Myocyte (in vitro differentiated cells): ENCODE results near the gene SCN3B. TPM values are rescaled to one million over a fixed set of nuclear protein-coding genes. Genes with fewer than 3 reads are reported as not detected.
"Not testable (repeated sequence)": the region's sequence is repeated elsewhere in the genome, so short reads cannot be mapped to it uniquely, and the experiment has no call there.

Experiments used
- DNase-seq: peaks from one replicate; pipeline ENCODE4 v3.0.0-alpha.2; 2012; ENCODE audit warnings: low read depth
- polyA plus RNA-seq: library from polyadenylated mRNA; unstranded; fragments of >200 nt; gene quantifications from one replicate; pipeline ENCODE4 v1.2.1, GENCODE V29; 2012; ENCODE audit warnings: missing spikeins
- total RNA-seq: library from RNA; depleted of rRNA; stranded (reverse); fragments of >200 nt; gene quantifications from 2 replicates; pipeline ENCODE4 v1.2.3, GENCODE V29; 2014

The SCN3B gene
- total RNA-seq: 0.32 and 0.99 TPM in 2 replicates
- polyA plus RNA-seq: 0.26 TPM

DNA sequence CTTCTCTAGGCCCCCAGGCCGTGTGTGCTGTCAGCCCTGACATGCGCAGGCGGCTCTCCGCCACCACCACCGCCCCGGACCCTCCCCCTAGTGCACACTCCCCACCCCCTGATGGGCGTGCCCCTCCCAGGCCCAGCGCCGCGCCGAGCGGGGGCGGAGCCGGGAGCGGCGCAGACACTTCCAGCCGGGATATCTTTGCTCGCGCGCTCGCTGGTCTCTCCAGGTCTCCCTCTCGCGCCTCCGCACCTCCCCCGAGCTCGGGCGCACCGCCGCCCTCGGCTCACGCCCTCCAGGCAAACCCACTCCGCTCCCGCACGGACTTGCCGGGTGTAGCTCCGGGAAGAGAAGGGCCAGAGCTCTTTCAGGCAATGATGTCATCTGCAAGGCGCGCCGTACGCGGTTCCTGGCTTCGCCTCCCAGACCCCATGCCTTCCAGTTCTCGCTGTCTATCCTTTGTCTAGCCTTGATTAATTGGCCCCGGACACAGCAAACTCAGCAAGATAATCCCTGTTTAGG, at the start of gene SCN3B:
Gene SCN3B (minus strand): TSS at position 59 of the 516 bp plus-strand sequence. CDS start 823 bp downstream, outside the sequence.
- DNase-seq: peak; percentile 70

DNA sequence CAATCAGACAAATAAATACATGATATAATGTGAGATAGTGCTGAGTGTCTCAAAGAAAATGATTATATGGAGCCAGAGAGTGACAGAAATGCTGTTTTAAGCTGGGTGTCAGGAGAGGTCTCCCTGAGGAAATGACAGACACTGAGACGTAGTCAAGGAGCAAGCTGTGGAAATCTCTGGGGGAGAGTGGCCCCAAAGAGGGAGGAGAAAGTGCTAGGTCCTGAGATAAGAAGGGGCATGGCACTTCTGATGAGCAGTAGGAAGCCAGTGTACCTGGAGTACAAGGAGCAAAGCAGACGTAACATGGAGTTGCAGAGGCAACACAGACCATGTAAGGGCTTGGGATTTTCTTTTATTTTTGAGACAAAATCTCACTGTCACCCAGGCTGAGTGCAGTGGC, 48.3 kb upstream of the SCN3B start:
- no peak for DNase-seq

DNA sequence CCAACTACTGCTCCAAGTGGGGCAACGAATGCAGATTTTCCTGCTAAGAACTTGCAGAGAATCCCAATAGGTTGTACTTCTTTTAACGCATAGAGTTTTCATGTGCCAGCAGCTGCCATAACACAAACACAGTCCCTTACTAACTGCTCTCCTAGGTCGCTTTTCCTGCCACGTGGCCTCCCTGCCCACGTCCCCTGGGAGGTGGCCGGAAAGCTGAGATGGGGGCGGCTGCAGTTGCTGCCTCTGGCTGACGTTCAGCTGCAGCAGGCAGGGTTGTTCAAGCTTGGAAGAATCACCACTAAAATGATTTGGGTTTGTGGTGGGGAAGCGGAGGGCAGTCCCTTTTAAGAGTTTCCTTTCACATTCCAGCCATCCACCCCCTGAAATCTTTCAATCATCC, 47.7 kb upstream of the SCN3B start:
- DNase-seq: peak; percentile 79

DNA sequence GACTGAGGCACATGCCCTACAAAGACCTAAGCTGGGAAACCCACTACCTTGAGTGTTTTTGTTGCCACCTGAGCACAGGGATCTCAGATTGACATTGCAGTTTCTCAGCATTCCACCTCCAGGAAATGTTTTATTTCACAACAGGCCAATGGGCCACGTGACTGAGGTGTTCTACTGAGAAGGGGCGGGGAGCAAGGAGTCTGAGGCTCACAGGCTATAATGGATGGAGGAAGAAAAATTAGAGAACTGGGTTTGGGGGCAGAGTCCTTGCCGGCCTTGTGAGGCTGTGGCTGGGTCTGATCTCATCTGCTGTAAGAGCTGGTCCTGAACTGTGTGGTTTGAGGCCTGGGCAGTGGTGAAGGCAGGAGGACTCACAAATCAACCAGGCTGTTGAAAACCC, 46.3 kb upstream of the SCN3B start:
- peak; percentile 44 for DNase-seq

- DNase-seq: no peak
Measured at GRCh38 chr11:123698546-123699127, 44.2 kb upstream of the SCN3B start.

- DNase-seq: no peak
Measured at GRCh38 chr11:123696183-123696582, 41.8 kb upstream of the SCN3B start.

DNA sequence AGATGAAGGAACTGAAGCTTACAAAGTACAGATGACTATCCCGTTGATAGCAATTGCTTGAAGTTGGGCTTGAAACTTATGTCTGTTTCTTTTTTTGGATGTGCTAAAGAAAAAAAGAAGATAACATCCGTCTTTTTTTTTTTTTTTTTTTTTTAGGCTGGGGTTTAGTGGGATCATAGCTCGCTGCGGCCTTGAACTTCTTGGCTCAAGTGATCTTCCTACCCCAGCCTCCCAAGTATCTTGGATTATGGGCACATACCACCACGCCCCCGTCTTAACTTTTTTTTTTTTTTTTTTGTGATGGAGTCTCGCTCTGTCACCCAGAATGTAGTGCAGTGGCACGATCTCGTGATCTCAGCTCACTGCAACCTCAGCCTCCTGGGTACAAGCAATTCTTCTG, 40.8 kb upstream of the SCN3B start:
- no peak for DNase-seq

DNA sequence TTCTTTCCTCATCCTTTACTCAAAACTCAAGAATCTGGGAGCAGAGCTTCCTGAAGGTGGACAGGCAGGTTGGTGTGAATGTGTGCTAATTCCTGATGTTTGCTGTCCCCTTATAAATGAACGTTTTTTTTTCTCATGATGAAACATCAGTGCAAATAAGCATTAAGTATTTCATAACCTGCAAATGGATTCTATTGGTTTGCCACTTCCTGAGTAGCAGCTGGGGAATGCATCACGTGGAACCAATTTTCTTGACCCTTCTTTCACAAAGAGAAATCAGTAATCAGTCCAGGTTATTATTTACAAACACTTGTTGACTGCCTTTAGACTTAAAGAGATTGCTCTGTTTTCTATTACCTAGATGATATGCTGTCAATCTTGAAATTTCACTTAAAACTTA, 40.1 kb upstream of the SCN3B start:
- no peak for DNase-seq

DNA sequence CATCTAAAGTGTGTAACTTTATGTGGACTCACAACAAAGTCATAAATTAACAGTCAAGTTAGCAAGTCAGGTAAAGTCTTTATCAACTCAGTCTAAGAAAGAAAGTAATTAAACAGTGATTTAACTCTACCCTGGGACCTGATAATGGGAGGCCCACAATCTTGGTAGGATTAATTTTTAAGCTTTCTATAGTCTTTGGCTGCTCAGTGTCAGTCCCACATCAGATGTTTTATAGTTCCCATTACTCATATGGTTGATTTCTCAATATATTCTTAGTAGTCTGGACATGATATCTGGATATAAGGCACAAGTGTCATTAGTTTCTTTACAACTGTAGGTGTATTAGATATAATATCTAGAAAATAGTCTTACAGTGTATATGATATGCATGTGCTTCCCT, 38.5 kb upstream of the SCN3B start:
- DNase-seq: no peak

GRCh38 chr11:123690485-123690884, 36.1 kb upstream of the SCN3B start:
- DNase-seq: peak; percentile 25

GRCh38 chr11:123684601-123685000, 30.2 kb upstream of the SCN3B start:
- no peak for DNase-seq

- no peak for DNase-seq
Measured at GRCh38 chr11:123683428-123684170, 29.2 kb upstream of the SCN3B start.

- DNase-seq: no peak
Measured at GRCh38 chr11:123682696-123683410, 28.4 kb upstream of the SCN3B start.

- DNase-seq: no peak
Measured at GRCh38 chr11:123681030-123681429, 26.6 kb upstream of the SCN3B start.

GRCh38 chr11:123678246-123678645, 23.8 kb upstream of the SCN3B start:
- no peak for DNase-seq

DNA sequence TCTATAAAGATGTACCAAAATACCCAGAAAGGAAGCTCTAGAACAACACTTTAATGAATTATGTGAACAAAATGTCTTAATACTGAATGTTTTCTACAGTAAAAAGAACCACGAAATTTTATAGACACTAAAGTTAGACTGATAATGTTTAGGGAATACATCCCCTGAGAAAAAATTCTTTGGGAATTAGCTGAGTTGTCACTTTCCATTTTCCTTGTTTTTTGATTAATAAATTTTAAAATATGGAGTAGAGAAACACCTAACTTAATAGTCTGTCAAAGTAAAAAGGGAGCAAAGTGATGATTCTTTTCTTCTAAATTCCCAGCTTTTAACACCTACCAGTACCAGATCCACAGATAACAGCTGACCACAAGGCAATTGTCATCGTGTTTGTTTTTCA, 23.1 kb upstream of the SCN3B start:
- no peak for DNase-seq

DNA sequence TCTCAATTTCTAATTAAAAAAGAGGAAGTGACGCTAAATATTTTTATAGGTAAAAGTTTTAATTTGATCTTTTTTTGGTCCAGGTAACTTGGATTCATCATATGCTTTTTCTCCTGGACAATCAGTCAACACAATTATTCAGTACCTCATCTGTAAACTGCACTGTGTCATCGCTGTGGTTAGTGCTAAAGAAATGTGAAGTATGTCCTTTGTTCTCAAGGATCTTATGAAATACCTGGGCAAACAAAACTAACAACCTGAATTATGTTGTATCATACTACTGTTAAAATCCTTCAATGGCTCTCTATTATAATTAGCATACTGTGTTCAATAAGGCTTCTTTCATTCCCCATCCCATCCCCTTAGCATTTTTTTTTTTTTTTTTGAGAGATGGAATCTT, 19.9 kb upstream of the SCN3B start:
- DNase-seq: no peak

DNA sequence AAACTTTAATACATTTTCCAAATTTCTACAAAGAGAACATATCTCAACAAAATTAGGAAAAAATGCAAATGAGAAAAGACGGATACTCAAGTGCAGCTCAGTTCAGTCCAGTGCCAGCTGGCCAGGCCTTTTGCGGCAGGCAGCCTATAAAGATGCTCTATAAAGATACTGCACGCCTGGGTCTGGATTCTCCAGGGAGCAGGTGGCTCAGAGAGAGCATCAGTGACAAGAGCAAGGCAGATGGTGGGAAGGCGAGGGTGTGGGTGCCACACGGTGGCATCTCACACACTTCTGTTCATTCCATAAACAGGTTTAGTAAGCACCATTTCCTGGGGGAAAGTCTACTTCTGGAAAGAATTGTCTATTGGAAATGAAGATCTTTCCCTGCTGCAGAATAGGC, 18.1 kb upstream of the SCN3B start:
- DNase-seq: no peak

- DNase-seq: no peak
Measured at GRCh38 chr11:123671534-123671933, 17.1 kb upstream of the SCN3B start.

DNA sequence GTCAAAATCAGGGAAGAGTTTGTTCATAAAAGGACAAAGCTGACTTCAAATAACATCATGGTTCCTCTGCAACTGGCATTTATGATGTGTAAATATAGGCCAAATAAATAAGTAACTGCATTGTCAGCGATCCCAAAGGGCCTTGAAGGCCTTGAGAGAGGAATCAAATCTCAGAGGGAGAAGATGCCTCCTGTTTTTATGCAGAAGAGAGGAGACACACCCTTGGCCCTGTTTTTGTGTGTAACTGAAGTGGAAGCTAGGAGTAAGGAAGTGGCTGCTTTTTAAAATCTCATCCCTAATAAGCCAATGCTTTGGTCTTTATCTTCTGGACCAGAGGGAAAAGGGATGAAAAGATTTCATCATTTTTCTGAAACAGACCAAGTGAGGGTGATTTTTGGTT, 15.7 kb upstream of the SCN3B start:
- DNase-seq: no peak

GRCh38 chr11:123665306-123665705, 10.9 kb upstream of the SCN3B start:
- DNase-seq: no peak

GRCh38 chr11:123659965-123660364, 5.5 kb upstream of the SCN3B start:
- not testable (repeated sequence) for DNase-seq
